ENCODE measurements around the gene SPANXN1.

DNA sequence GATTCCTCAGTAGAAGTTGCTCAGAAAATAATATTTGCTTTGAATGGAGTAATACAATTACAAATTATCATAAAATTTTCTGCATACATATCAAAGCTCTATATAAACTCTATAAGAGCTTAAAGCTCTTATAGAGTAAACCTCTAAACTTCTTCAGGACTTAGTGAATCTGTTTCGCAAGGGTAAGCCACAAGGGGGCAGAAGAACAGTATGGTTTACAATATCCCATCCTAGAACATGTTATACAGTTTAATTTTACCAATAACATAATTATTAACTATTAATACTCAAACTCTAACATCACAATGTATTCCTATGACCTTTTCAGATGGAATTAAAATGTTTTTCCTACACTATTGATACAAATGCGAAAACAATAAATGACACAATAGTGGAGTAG lies 33.8 kb upstream of the SPANXN1 start:
- TF ChIP-seq SIN3A (IDR thresholded peaks at IDR 0.05; ENCODE audit: borderline replicate concordance, insufficient read depth, low read length) = no peak
- no peak for TF ChIP-seq TAF1 (IDR thresholded peaks at IDR 0.05; ENCODE audit: borderline replicate concordance, insufficient read depth, low read length)
- no peak for TF ChIP-seq POLR2AphosphoS5 (IDR thresholded peaks at IDR 0.05; ENCODE audit: low read depth, low read length)

Measured in PFSK-1 (cell line).